Stimulated activated naive B cell treated with anti-CD40 and anti-IgM and Interleukin-4, amounts not matched to agents 10 μg/mL and 1 μg/mL and 100 μg/mL, for 72 hours (primary cell): ENCODE results near the gene RFX5.
"Not testable (repeated sequence)": the region's sequence is repeated elsewhere in the genome, so short reads cannot be mapped to it uniquely, and the experiment has no call there.

Source experiments
- ATAC-seq, 2 donors: fragments of 150-1000 bp; cut with Tn5 transposase; replicated peaks; 2 replicates each; pipeline ENCODE4 v1.10.0; 2021; ENCODE audit warnings: moderate library complexity in 1 of 2
- DNase-seq: peaks from one replicate; pipeline ENCODE4 v3.0.0; 2021
- H3K27ac Mint-ChIP-seq: one replicate; pipeline ENCODE4 v1.8.0; 2022; ENCODE audit warnings: mild to moderate bottlenecking, mixed read lengths
- H3K27me3 Mint-ChIP-seq, 2 donors: one replicate each; pipeline ENCODE4 v1.8.0; 2022; ENCODE audit warnings: mixed read lengths in 2 of 2
- H3K36me3 Mint-ChIP-seq, 2 donors: one replicate each; pipeline ENCODE4 v1.8.0; 2022; ENCODE audit warnings: mixed read lengths in 2 of 2, mild to moderate bottlenecking in 1 of 2
- H3K4me1 Mint-ChIP-seq, 2 donors: one replicate each; pipeline ENCODE4 v1.8.0; 2022; ENCODE audit warnings: mixed read lengths in 2 of 2, mild to moderate bottlenecking in 1 of 2
- H3K4me3 Mint-ChIP-seq, 2 donors: one replicate each; pipeline ENCODE4 v1.8.0; 2022; ENCODE audit warnings: mild to moderate bottlenecking in 2 of 2, mixed read lengths in 2 of 2, moderate library complexity in 1 of 2
- H3K9me3 Mint-ChIP-seq, 2 donors: one replicate each; pipeline ENCODE4 v1.8.0; 2022; ENCODE audit warnings: mixed read lengths in 2 of 2, mild to moderate bottlenecking in 1 of 2

The RFX5 gene

GRCh38 chr1:151346769-151347522 lies at the start of gene RFX5:
Gene RFX5, minus strand, starts transcription at chr1:151347252. Its CDS starts 932 bp downstream, at chr1:151346320.
- Mint-ChIP-seq H3K36me3 (peaks cover 35 to 36% of the 10 kb centered on the region in 2 donors), H3K4me1 (peaks cover 48 to 61% of the 10 kb centered on the region in 2 donors), H3K27me3 (no peaks in the 10 kb centered on the region), H3K9me3 (peaks cover 0 to 1% of the 10 kb centered on the region in 2 donors), H3K4me3 (peak within 1 kb of the TSS; percentile 94 to 95), H3K27ac (peak within 1 kb of the TSS; percentile 98)
- DNase-seq (peak; percentile 97), ATAC-seq (peak; percentile 95)

- ATAC-seq, H3K9me3 Mint-ChIP-seq, H3K27me3 Mint-ChIP-seq, DNase-seq, H3K27ac Mint-ChIP-seq, H3K4me3 Mint-ChIP-seq: not testable (repeated sequence)
- Mint-ChIP-seq H3K36me3 (peaks cover 18 to 19% of the 10 kb centered on the region in 2 donors), H3K4me1 (peaks cover 13 to 20% of the 10 kb centered on the region in 2 donors)
Observed at GRCh38 chr1:151396265-151396664, 49.2 kb upstream of the RFX5 start.

- H3K36me3 Mint-ChIP-seq = no peaks in the 10 kb centered on the region
- H3K4me1 Mint-ChIP-seq = peaks cover 0 to 2% of the 10 kb centered on the region in 2 donors
- ATAC-seq = no peak
- no peak overlapping the region for H3K4me3 Mint-ChIP-seq
- no peak for DNase-seq
- H3K27me3 Mint-ChIP-seq = no peaks in the 10 kb centered on the region
- no peaks in the 10 kb centered on the region for H3K9me3 Mint-ChIP-seq
- H3K27ac Mint-ChIP-seq = no peak overlapping the region
Observed at GRCh38 chr1:151393583-151393982, 46.5 kb upstream of the RFX5 start.

GRCh38 chr1:151391079-151391563 lies 44.1 kb upstream of the RFX5 start:
- ATAC-seq = no peak
- no peaks in the 10 kb centered on the region for H3K4me1 Mint-ChIP-seq
- H3K9me3 Mint-ChIP-seq = no peaks in the 10 kb centered on the region
- no peak for DNase-seq
- H3K27me3 Mint-ChIP-seq = no peaks in the 10 kb centered on the region
- no peaks in the 10 kb centered on the region for H3K36me3 Mint-ChIP-seq
- H3K4me3 Mint-ChIP-seq = no peak overlapping the region
- H3K27ac Mint-ChIP-seq = no peak overlapping the region

GRCh38 chr1:151390221-151391078 lies 43.4 kb upstream of the RFX5 start:
- not testable (repeated sequence) for H3K9me3 Mint-ChIP-seq, DNase-seq, H3K4me1 Mint-ChIP-seq, H3K27ac Mint-ChIP-seq, H3K36me3 Mint-ChIP-seq, H3K27me3 Mint-ChIP-seq, ATAC-seq, H3K4me3 Mint-ChIP-seq

GRCh38 chr1:151386002-151386401 lies 39.0 kb upstream of the RFX5 start:
- ATAC-seq (no peak), DNase-seq (no peak)
- H3K9me3 Mint-ChIP-seq = no peaks in the 10 kb centered on the region
- H3K27me3 Mint-ChIP-seq = no peaks in the 10 kb centered on the region
- no peaks in the 10 kb centered on the region for H3K4me1 Mint-ChIP-seq
- H3K27ac Mint-ChIP-seq = no peak overlapping the region
- no peak overlapping the region for H3K4me3 Mint-ChIP-seq
- no peaks in the 10 kb centered on the region for H3K36me3 Mint-ChIP-seq

GRCh38 chr1:151384584-151384983 lies 37.5 kb upstream of the RFX5 start:
- Mint-ChIP-seq H3K4me3 (no peak overlapping the region), H3K27ac (no peak overlapping the region), H3K9me3 (no peaks in the 10 kb centered on the region), H3K4me1 (no peaks in the 10 kb centered on the region), H3K36me3 (no peaks in the 10 kb centered on the region), H3K27me3 (no peaks in the 10 kb centered on the region)
- no peak for DNase-seq
- ATAC-seq = no peak

- no peaks in the 10 kb centered on the region for H3K9me3 Mint-ChIP-seq
- ATAC-seq (no peak), DNase-seq (no peak)
- H3K27me3 Mint-ChIP-seq = no peaks in the 10 kb centered on the region
- no peaks in the 10 kb centered on the region for H3K4me1 Mint-ChIP-seq
- no peaks in the 10 kb centered on the region for H3K36me3 Mint-ChIP-seq
- no peak overlapping the region for H3K27ac Mint-ChIP-seq
- no peak overlapping the region for H3K4me3 Mint-ChIP-seq
Observed at GRCh38 chr1:151377150-151377884, 30.3 kb upstream of the RFX5 start.

- no peaks in the 10 kb centered on the region for H3K36me3 Mint-ChIP-seq
- H3K4me3 Mint-ChIP-seq = no peak overlapping the region
- H3K27me3 Mint-ChIP-seq = no peaks in the 10 kb centered on the region
- no peak overlapping the region for H3K27ac Mint-ChIP-seq
- no peaks in the 10 kb centered on the region for H3K9me3 Mint-ChIP-seq
- DNase-seq (no peak), ATAC-seq (no peak)
- no peaks in the 10 kb centered on the region for H3K4me1 Mint-ChIP-seq
Observed at GRCh38 chr1:151373196-151373595, 26.1 kb upstream of the RFX5 start.

GRCh38 chr1:151372058-151372934 lies 25.2 kb upstream of the RFX5 start, which contains the start of gene SELENBP1:
Gene SELENBP1, minus strand, starts transcription at chr1:151372705. Its CDS starts 64 bp downstream, at chr1:151372641.
- H3K4me3 Mint-ChIP-seq = no peak within 1 kb of the TSS
- ATAC-seq (no peak), DNase-seq (no peak)
- H3K4me1 Mint-ChIP-seq = no peaks in the 10 kb centered on the region
- H3K27ac Mint-ChIP-seq = peak within 1 kb of the TSS; percentile 28
- no peaks in the 10 kb centered on the region for H3K36me3 Mint-ChIP-seq
- no peaks in the 10 kb centered on the region for H3K9me3 Mint-ChIP-seq
- no peaks in the 10 kb centered on the region for H3K27me3 Mint-ChIP-seq

- H3K27me3 Mint-ChIP-seq = no peaks in the 10 kb centered on the region
- H3K9me3 Mint-ChIP-seq = no peaks in the 10 kb centered on the region
- no peaks in the 10 kb centered on the region for H3K4me1 Mint-ChIP-seq
- ATAC-seq (no peak), DNase-seq (no peak)
- H3K36me3 Mint-ChIP-seq = no peaks in the 10 kb centered on the region
- H3K4me3 Mint-ChIP-seq = no peak overlapping the region
- peak overlapping the region; percentile 28 for H3K27ac Mint-ChIP-seq
Observed at GRCh38 chr1:151371370-151372057, 24.5 kb upstream of the RFX5 start.

GRCh38 chr1:151370211-151370911 lies 23.3 kb upstream of the RFX5 start:
- H3K4me1 Mint-ChIP-seq = no peaks in the 10 kb centered on the region
- H3K36me3 Mint-ChIP-seq = no peaks in the 10 kb centered on the region
- H3K4me3 Mint-ChIP-seq = no peak overlapping the region
- H3K9me3 Mint-ChIP-seq = no peaks in the 10 kb centered on the region
- no peak for DNase-seq
- peaks cover 0 to 2% of the 10 kb centered on the region in 2 donors for H3K27me3 Mint-ChIP-seq
- no peak overlapping the region for H3K27ac Mint-ChIP-seq
- ATAC-seq = no peak
